Lung (tissue), 12 donors: Measurements from ENCODE around the gene CHRNG. TPM values are rescaled to one million over a fixed set of nuclear protein-coding genes. Genes with fewer than 3 reads are reported as not detected.

Source experiments
- ATAC-seq: fragments of 200-7000 bp; cut with Tn5 transposase; one replicate; pipeline ENCODE4 v1.9.1; 2020; ENCODE audit warnings: moderate number of reproducible peaks; ENCODE audit not compliant: insufficient read depth, low FRiP score
- DNase-seq, 3 donors: peaks; one replicate each; pipeline ENCODE4 v3.0.0-alpha.2; 2013 to 2017
- H3K27ac ChIP-seq, 2 donors: one replicate each; pipeline ENCODE4 v1.5.1; 2013; ENCODE audit warnings: mild to moderate bottlenecking in 2 of 2, moderate library complexity in 2 of 2, control low read depth in 1 of 2, inconsistent platforms in 1 of 2, low read depth in 1 of 2, low read length in 1 of 2
- H3K27me3 ChIP-seq, 3 donors: one replicate each; pipeline ENCODE4 v1.5.1; 2013; ENCODE audit warnings: low read length in 2 of 3; ENCODE audit not compliant: control insufficient read depth in 3 of 3, insufficient read depth in 3 of 3
- H3K36me3 ChIP-seq, 4 donors: one replicate each; pipeline ENCODE4 v1.5.1; 2013; ENCODE audit warnings: low read length in 4 of 4, mild to moderate bottlenecking in 1 of 4, moderate library complexity in 1 of 4; ENCODE audit not compliant: control insufficient read depth in 4 of 4, insufficient read depth in 4 of 4
- H3K4me1 ChIP-seq, 5 donors: one replicate each; pipeline ENCODE4 v1.5.1; 2013; ENCODE audit warnings: low read length in 5 of 5, mild to moderate bottlenecking in 2 of 5, moderate library complexity in 1 of 5; ENCODE audit not compliant: control insufficient read depth in 5 of 5, insufficient read depth in 5 of 5
- H3K4me3 ChIP-seq: one replicate; pipeline ENCODE4 v1.5.1; 2013; ENCODE audit warnings: mild to moderate bottlenecking, control low read depth, moderate library complexity
- H3K9ac ChIP-seq, 2 donors: one replicate each; pipeline ENCODE4 v1.5.1; 2013; ENCODE audit warnings: low read length in 2 of 2, control low read depth in 1 of 2; ENCODE audit not compliant: insufficient read depth in 1 of 2
- H3K9me3 ChIP-seq, 4 donors: one replicate each; pipeline ENCODE4 v1.5.1; 2013; ENCODE audit warnings: low read length in 3 of 4, mild to moderate bottlenecking in 1 of 4, moderate library complexity in 1 of 4; ENCODE audit not compliant: control insufficient read depth in 4 of 4, insufficient read depth in 3 of 4
- CTCF ChIP-seq: IDR thresholded peaks from 2 replicates; pipeline ENCODE4 v1.5.1; 2012; ENCODE audit warnings: mild to moderate bottlenecking; ENCODE audit errors: control extremely low read depth, extremely low read depth
- WGBS, 2 donors: extraction: QIAGEN DNeasy Blood & Tissue Kit; methylation state at CpG; one replicate each; pipeline ENCODE4 v1.1.7; 2013; 5-methylcytosine and 5-hydroxymethylcytosine counted together
- polyA plus RNA-seq, 2 donors: library from polyadenylated mRNA; stranded (reverse); fragments of 200-250 nt; gene quantifications; one replicate each; pipeline ENCODE4 v1.2.1, GENCODE V29; 2013
- total RNA-seq, 2 donors: library from RNA; depleted of rRNA in 1 of 2; stranded (reverse); fragments of >200 nt in 1 of 2; gene quantifications; one replicate each; pipeline ENCODE4 v1.2.1, GENCODE V29; 2014 to 2021
- donor health status: control.
- donor health status: control.
- donor health status: Bipolar disorder and iron deficiency.
- donor health status: healthy.
- donor health status: DM: yes; HTN: yes; CAD: no.

The CHRNG gene
- total and polyA plus RNA-seq, 4 donors = not detected

- Histone ChIP-seq H3K36me3 (peaks cover 0 to 20% (median 11%) of the 10 kb centered on the region in 4 donors), H3K27me3 (no peaks in the 10 kb centered on the region), H3K27ac (no peak overlapping the region), H3K9ac (no peak overlapping the region), H3K4me3 (no peak overlapping the region), H3K4me1 (peaks cover 6 to 16% (median 9%) of the 10 kb centered on the region in 5 donors), H3K9me3 (peaks cover 0 to 13% (median 1%) of the 10 kb centered on the region in 4 donors)
- TF ChIP-seq CTCF = no peak
- DNase-seq = no peak
- ATAC-seq = no peak
- WGBS, 2 donors = 96 to 97% methylated on average over 6 of the region's 6 CpGs
Observed at GRCh38 chr2:232547991-232548390, 8.5 kb downstream of the CHRNG start.

- Histone ChIP-seq H3K36me3 (peaks cover 0 to 23% (median 11%) of the 10 kb centered on the region in 4 donors), H3K27ac (peak overlapping the region; percentile 94 to 97), H3K27me3 (no peaks in the 10 kb centered on the region), H3K9me3 (peaks cover 0 to 13% (median 1%) of the 10 kb centered on the region in 4 donors), H3K9ac (peak overlapping the region; percentile 75 to 82), H3K4me3 (peak overlapping the region; percentile 82), H3K4me1 (peaks cover 6 to 16% (median 10%) of the 10 kb centered on the region in 5 donors)
- ATAC-seq = no peak
- no peak for TF ChIP-seq CTCF
- 29 to 36% methylated on average over 21 of the region's 21 CpGs for WGBS, 2 donors
- no peak for DNase-seq
Observed at GRCh38 chr2:232549655-232550353, 10.3 kb downstream of the CHRNG start.

GRCh38 chr2:232550354-232551249, 11.1 kb downstream of the CHRNG start, which contains the start of the genes EIF4E2 and TIGD1:
TSS of gene EIF4E2 (plus strand) at chr2:232550689. CDS start at chr2:232550725, 36 bp downstream.
TSS of gene TIGD1 (minus strand) at chr2:232550557. CDS start at chr2:232549882, 675 bp downstream.
- ATAC-seq (peak; percentile 94), DNase-seq (peak; percentile 96 to 98 (median 96))
- 0 to 1% methylated on average over 67 to 81 of the region's 81 CpGs for WGBS, 2 donors
- peak; percentile 6 for TF ChIP-seq CTCF
- H3K27me3 ChIP-seq = no peaks in the 10 kb centered on the region
- H3K9me3 ChIP-seq = peaks cover 0 to 13% (median 1%) of the 10 kb centered on the region in 4 donors
- peaks cover 0 to 23% (median 11%) of the 10 kb centered on the region in 4 donors for H3K36me3 ChIP-seq
- H3K27ac ChIP-seq = peak within 1 kb of the TSS; percentile 96 to 97
- peaks cover 6 to 16% (median 10%) of the 10 kb centered on the region in 5 donors for H3K4me1 ChIP-seq
- peak within 1 kb of the TSS; percentile 80 to 97 for H3K9ac ChIP-seq
- H3K4me3 ChIP-seq = peak within 1 kb of the TSS; percentile 82
